H9 (cell line): ENCODE results near the gene EIF3C. TPM values are rescaled to one million over a fixed set of nuclear protein-coding genes. Genes with fewer than 3 reads are reported as not detected.
"Not testable (repeated sequence)": the region's sequence is repeated elsewhere in the genome, so short reads cannot be mapped to it uniquely, and the experiment has no call there.

Source experiments
- DNase-seq: peaks from one replicate; pipeline ENCODE4 v3.0.0-alpha.2; 2017
- H2AFZ ChIP-seq: one replicate; pipeline ENCODE4 v1.6.1; 2013; ENCODE audit warnings: mild to moderate bottlenecking, low read length, control low read depth, moderate library complexity
- H2AK5ac ChIP-seq: 2 replicates; pipeline ENCODE4 v1.6.1; 2013; ENCODE audit warnings: low read length, control low read depth, mixed read lengths; ENCODE audit not compliant: insufficient read length
- H2BK120ac ChIP-seq: one replicate; pipeline ENCODE4 v1.6.1; 2013; ENCODE audit warnings: low read depth, mild to moderate bottlenecking, low read length, control low read depth, inconsistent platforms; ENCODE audit not compliant: poor library complexity, severe bottlenecking
- H2BK12ac ChIP-seq: 2 replicates; pipeline ENCODE4 v1.6.1; 2013; ENCODE audit warnings: low read length, control low read depth, mixed read lengths, low read depth; ENCODE audit not compliant: insufficient read length
- H2BK15ac ChIP-seq: 2 replicates; pipeline ENCODE4 v1.6.1; 2013; ENCODE audit warnings: low read depth, low read length, control low read depth
- H2BK20ac ChIP-seq: one replicate; pipeline ENCODE4 v1.6.1; 2013; ENCODE audit warnings: low read depth, mild to moderate bottlenecking, low read length, control low read depth, inconsistent platforms; ENCODE audit not compliant: poor library complexity, severe bottlenecking
- H2BK5ac ChIP-seq: 2 replicates; pipeline ENCODE4 v1.6.1; 2013; ENCODE audit warnings: low read length, control low read depth, mixed read lengths; ENCODE audit not compliant: insufficient read length
- H3K14ac ChIP-seq: 2 replicates; pipeline ENCODE4 v1.6.1; 2013; ENCODE audit warnings: low read length, control low read depth; ENCODE audit not compliant: insufficient read depth
- H3K18ac ChIP-seq: 2 replicates; pipeline ENCODE4 v1.6.1; 2013; ENCODE audit warnings: low read depth, mild to moderate bottlenecking, mixed read lengths, low read length, control low read depth; ENCODE audit not compliant: insufficient read length
- H3K23ac ChIP-seq: 2 replicates; pipeline ENCODE4 v1.6.1; 2013; ENCODE audit warnings: low read length, control low read depth, mixed read lengths, low read depth; ENCODE audit not compliant: insufficient read length
- H3K23me2 ChIP-seq: 2 replicates; pipeline ENCODE4 v1.6.1; 2013; ENCODE audit warnings: low read depth, mild to moderate bottlenecking, mixed read lengths, low read length, control low read depth; ENCODE audit not compliant: insufficient read length, poor library complexity, severe bottlenecking
- H3K27ac ChIP-seq: 2 replicates; pipeline ENCODE4 v1.5.1; 2013; ENCODE audit warnings: low read length, control low read depth, mixed read lengths, low read depth; ENCODE audit not compliant: insufficient read length
- H3K27me3 ChIP-seq: 2 replicates; pipeline ENCODE4 v1.6.1; 2013; ENCODE audit warnings: low read length, control low read depth, inconsistent platforms; ENCODE audit not compliant: insufficient read depth
- H3K4ac ChIP-seq: 2 replicates; pipeline ENCODE4 v1.6.1; 2013; ENCODE audit warnings: low read depth, mild to moderate bottlenecking, control low read depth, inconsistent platforms, low read length, moderate library complexity
- H3K4me1 ChIP-seq: 2 replicates; pipeline ENCODE4 v1.6.1; 2013; ENCODE audit warnings: low read length, control low read depth, inconsistent platforms; ENCODE audit not compliant: insufficient read depth
- H3K4me2 ChIP-seq: 2 replicates; pipeline ENCODE4 v1.6.1; 2013; ENCODE audit warnings: low read length, control low read depth, mixed read lengths; ENCODE audit not compliant: insufficient read length, insufficient read depth
- H3K56ac ChIP-seq: 2 replicates; pipeline ENCODE4 v1.6.1; 2013; ENCODE audit warnings: low read depth, mild to moderate bottlenecking, mixed read lengths, low read length, control low read depth; ENCODE audit not compliant: insufficient read length
- H3K79me1 ChIP-seq: 2 replicates; pipeline ENCODE4 v1.6.1; 2013; ENCODE audit warnings: low read depth, mild to moderate bottlenecking, moderate library complexity, low read length, control low read depth, inconsistent platforms; ENCODE audit not compliant: insufficient read depth, poor library complexity, severe bottlenecking
- H3K79me2 ChIP-seq: 2 replicates; pipeline ENCODE4 v1.6.1; 2013; ENCODE audit warnings: low read length, control low read depth, inconsistent platforms; ENCODE audit not compliant: insufficient read depth
- H3K9ac ChIP-seq: 2 replicates; pipeline ENCODE4 v1.6.1; 2013; ENCODE audit warnings: low read length, control low read depth, mixed read lengths; ENCODE audit not compliant: insufficient read length; ENCODE audit errors: extremely low read depth
- H3K9me3 ChIP-seq: one replicate; pipeline ENCODE4 v1.6.1; 2013; ENCODE audit warnings: low read depth, low read length, inconsistent platforms; ENCODE audit not compliant: control insufficient read depth
- H3T11ph ChIP-seq: one replicate; pipeline ENCODE4 v1.6.1; 2013; ENCODE audit warnings: mild to moderate bottlenecking, low read length, control low read depth, inconsistent platforms
- H4K20me1 ChIP-seq: one replicate; pipeline ENCODE4 v1.6.1; 2013; ENCODE audit not compliant: control insufficient read depth, insufficient read length, insufficient read depth
- H4K5ac ChIP-seq: 2 replicates; pipeline ENCODE4 v1.6.1; 2013; ENCODE audit warnings: low read depth, mild to moderate bottlenecking, mixed read lengths, low read length, control low read depth; ENCODE audit not compliant: insufficient read length
- H4K8ac ChIP-seq: replicated peaks from 2 replicates; pipeline ENCODE4 v1.6.1; 2013; ENCODE audit warnings: low read length, control low read depth, mixed read lengths, low read depth; ENCODE audit not compliant: insufficient read length
- H4K91ac ChIP-seq: 2 replicates; pipeline ENCODE4 v1.6.1; 2013; ENCODE audit warnings: low read depth, mild to moderate bottlenecking, moderate library complexity, mixed read lengths, low read length, control low read depth; ENCODE audit not compliant: insufficient read length
- H3K27ac Mint-ChIP-seq, 3 experiments: 2 replicates in 2 of 3; 3 replicates in 1 of 3; pipeline ENCODE4 v1.8.0; 2020 to 2021; ENCODE audit warnings: mixed read lengths in 3 of 3, mild to moderate bottlenecking in 1 of 3, moderate library complexity in 1 of 3
- H3K27me3 Mint-ChIP-seq: 2 replicates; pipeline ENCODE4 v1.8.0; 2021; ENCODE audit warnings: low read depth, mild to moderate bottlenecking, moderate library complexity, mixed read lengths
- H3K36me3 Mint-ChIP-seq, 3 experiments: 2 replicates in 2 of 3; 3 replicates in 1 of 3; pipeline ENCODE4 v1.8.0; 2020 to 2021; ENCODE audit warnings: low read depth in 3 of 3, mixed read lengths in 3 of 3; ENCODE audit not compliant: insufficient read depth in 1 of 3
- H3K4me1 Mint-ChIP-seq, 2 experiments: 2 replicates each; pipeline ENCODE4 v1.8.0; 2020; ENCODE audit warnings: mixed read lengths in 2 of 2
- H3K4me3 Mint-ChIP-seq, 2 experiments: 2 replicates in 1 of 2; 3 replicates in 1 of 2; pipeline ENCODE4 v1.8.0; 2020 to 2021; ENCODE audit warnings: mild to moderate bottlenecking in 2 of 2, mixed read lengths in 2 of 2, moderate library complexity in 1 of 2
- H3K9me3 Mint-ChIP-seq, 2 experiments: 2 replicates in 1 of 2; 3 replicates in 1 of 2; pipeline ENCODE4 v1.8.0; 2020; ENCODE audit warnings: mild to moderate bottlenecking in 2 of 2, mixed read lengths in 2 of 2, moderate library complexity in 1 of 2
- WGBS: extraction: QIAGEN DNeasy Blood & Tissue Kit; methylation state at CpG from one replicate; pipeline ENCODE4 v1.1.7; 2013; ENCODE audit warnings: missing lambda C conversion rate, low lambda C conversion rate, mixed read lengths; ENCODE audit not compliant: insufficient read length; ENCODE audit errors: extremely low coverage; 5-methylcytosine and 5-hydroxymethylcytosine counted together
- microRNA-seq: library from miRNA; unstranded; fragments of <30 nt; microRNA quantifications from one replicate; pipeline ENCODE4, GENCODE V29; 2020; ENCODE audit warnings: borderline microRNAs expressed
- total RNA-seq: library from RNA; stranded (reverse); gene quantifications from 2 replicates; pipeline ENCODE4 v1.2.1, GENCODE V29; 2021

Gene EIF3C
- total RNA-seq, 1 experiment from 2014 or later = 990 TPM

- H3K79me1 ChIP-seq, H3K4me1 ChIP-seq, H4K5ac ChIP-seq, H3K9me3 ChIP-seq, H3K9me3 Mint-ChIP-seq, H2BK15ac ChIP-seq, DNase-seq, H3K56ac ChIP-seq, H2BK12ac ChIP-seq, H3K9ac ChIP-seq, H3K27ac ChIP-seq, H2BK120ac ChIP-seq, H3K23me2 ChIP-seq, H2AFZ ChIP-seq, H3K27ac Mint-ChIP-seq, H3K79me2 ChIP-seq, H2AK5ac ChIP-seq, H4K8ac ChIP-seq, H2BK20ac ChIP-seq, H3K27me3 Mint-ChIP-seq, H3K18ac ChIP-seq, H4K20me1 ChIP-seq, H4K91ac ChIP-seq, H3K4me2 ChIP-seq, H3K36me3 Mint-ChIP-seq, H3T11ph ChIP-seq, H3K23ac ChIP-seq, H3K27me3 ChIP-seq, H3K14ac ChIP-seq, H3K4me3 Mint-ChIP-seq, H2BK5ac ChIP-seq, H3K4me1 Mint-ChIP-seq, H3K4ac ChIP-seq: not testable (repeated sequence)
- WGBS = no CpG with 5 or more reads among the region's 4 CpGs
Measured at GRCh38 chr16:28782357-28782756, 71.1 kb downstream of the EIF3C start.

Small RNA genes lying within 50 kb of the gene (microRNA-seq; reads per million reads assigned to microRNA genes)
- gene MIR6862-2 = not detected

Other genes with a start within 250 kb of the EIF3C start
- gene NPIPB7, start 239.1 kb upstream of the EIF3C start, total RNA-seq = 0.20 TPM in 1 of 2 replicates, not detected in the other
- 21.3 and 21.4 TPM in 2 replicates for gene CLN3, start 219.4 kb upstream of the EIF3C start, total RNA-seq
- not detected in 2 replicates for gene APOBR, start 216.8 kb upstream of the EIF3C start, total RNA-seq
- gene IL27, start 204.6 kb upstream of the EIF3C start, total RNA-seq = not detected in 2 replicates
- 0.15 and 0.35 TPM in 2 replicates for gene NUPR1, start 172.5 kb upstream of the EIF3C start, total RNA-seq
- gene SGF29, start 157.5 kb upstream of the EIF3C start, total RNA-seq = 24.5 and 24.8 TPM in 2 replicates
- 0.35 and 0.66 TPM in 2 replicates for gene SULT1A2, start 114.4 kb upstream of the EIF3C start, total RNA-seq
- 4.8 and 5.0 TPM in 2 replicates for gene SULT1A1, start 101.4 kb upstream of the EIF3C start, total RNA-seq
- not detected in 2 replicates for gene NPIPB8, start 73.4 kb upstream of the EIF3C start, total RNA-seq
- 1.8 and 2.7 TPM in 2 replicates for gene NPIPB9, start 40.3 kb downstream of the EIF3C start, total RNA-seq
- 293 and 309 TPM in 2 replicates for gene ATXN2L, start 111.5 kb downstream of the EIF3C start, total RNA-seq
- gene TUFM, start 134.9 kb downstream of the EIF3C start, total RNA-seq = 207 and 208 TPM in 2 replicates
- 50.1 and 51.9 TPM in 2 replicates for gene SH2B1, start 152.4 kb downstream of the EIF3C start, total RNA-seq
- gene ATP2A1, start 167.0 kb downstream of the EIF3C start, total RNA-seq = 3.9 and 4.6 TPM in 2 replicates
- 14.4 and 17.5 TPM in 2 replicates for gene RABEP2, start 213.8 kb downstream of the EIF3C start, total RNA-seq
- 0.50 and 1.4 TPM in 2 replicates for gene CD19, start 220.5 kb downstream of the EIF3C start, total RNA-seq
- 68.8 and 73.8 TPM in 2 replicates for gene NFATC2IP, start 239.5 kb downstream of the EIF3C start, total RNA-seq